DMS153 treated with DMSO at 0.1 percent for 48 hours (cell line): ENCODE results near the gene HLA-DMB.
A peak's percentile ranks its signal among the peaks of the same experiment; 100 is the strongest.
"Not testable (repeated sequence)": the region's sequence is repeated elsewhere in the genome, so short reads cannot be mapped to it uniquely, and the experiment has no call there.

Source experiments
- DNase-seq: peaks from one replicate; lab custom pipeline; 2025; ENCODE audit not compliant: unreplicated experiment; lab: John Stamatoyannopoulos, UW

Gene HLA-DMB

GRCh38 chr6:32952817-32953739, 12.2 kb upstream of the HLA-DMB start, which contains the start of gene HLA-DMA:
Gene HLA-DMA, minus strand, starts transcription at chr6:32953097. Its CDS starts 61 bp downstream, at chr6:32953036.
- DNase-seq: peak; percentile 30

DNA sequence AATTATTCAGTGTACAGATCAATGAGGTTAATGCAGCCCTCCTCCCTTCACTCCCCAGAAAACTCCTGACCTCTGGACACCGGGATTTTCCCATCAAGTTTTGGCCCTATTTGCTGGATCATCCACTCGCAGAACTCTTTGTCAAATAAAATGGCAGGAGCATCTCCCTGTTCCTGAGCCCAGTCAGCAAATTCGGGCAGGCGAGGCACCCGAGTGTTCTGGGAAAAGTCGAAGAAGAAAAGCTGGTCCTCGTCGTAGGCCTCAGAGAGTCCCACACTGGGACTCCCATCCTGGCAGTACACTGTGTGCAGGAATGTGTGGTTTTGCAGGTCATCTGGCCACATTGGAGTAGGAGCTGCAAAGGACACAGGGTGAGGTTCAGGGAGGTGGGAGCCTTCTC, 9.6 kb upstream of the HLA-DMB start:
- DNase-seq: no peak

DNA sequence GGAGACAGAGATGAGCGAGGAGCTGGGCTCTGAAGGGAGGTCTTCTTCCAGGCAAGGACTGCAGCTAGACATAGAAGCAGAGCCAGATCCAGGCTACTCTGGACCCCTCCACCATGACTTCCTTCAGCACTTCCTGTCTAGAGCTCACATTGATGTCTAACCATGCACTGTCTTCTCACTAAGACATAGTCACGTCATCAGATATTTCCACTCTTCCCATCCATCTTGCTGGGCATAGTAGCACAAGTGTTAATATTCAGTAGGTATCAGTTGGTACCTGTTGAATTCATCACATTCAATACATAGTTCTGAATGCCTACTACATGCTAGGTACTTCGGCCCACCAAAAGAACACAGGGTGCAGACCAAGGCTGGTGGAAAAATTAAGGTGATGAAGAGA, 9.2 kb upstream of the HLA-DMB start:
- no peak for DNase-seq

DNA sequence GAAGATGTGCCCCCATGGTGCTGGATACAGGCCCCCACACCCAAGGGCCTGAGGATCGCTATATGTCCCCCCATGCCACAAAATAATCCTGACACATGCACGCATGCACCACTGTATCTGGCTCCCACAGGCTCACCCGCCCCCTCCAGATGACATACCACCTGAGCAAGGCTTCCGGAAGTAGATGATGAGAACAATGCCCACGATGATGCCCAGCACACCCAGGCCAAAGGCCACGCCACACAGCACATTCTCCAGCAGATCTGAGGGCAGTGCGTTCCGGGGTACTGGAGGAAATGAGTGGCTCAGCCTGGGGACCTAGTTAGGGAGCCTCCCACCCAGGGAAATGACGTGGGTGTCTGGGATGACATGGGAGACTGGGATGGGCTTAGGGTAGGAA, 8.3 kb upstream of the HLA-DMB start:
- DNase-seq: no peak

GRCh38 chr6:32947552-32948465, 7.0 kb upstream of the HLA-DMB start:
- peak; percentile 29 for DNase-seq

- DNase-seq: no peak
Observed at GRCh38 chr6:32946893-32947292, 6.1 kb upstream of the HLA-DMB start.

GRCh38 chr6:32945953-32946352, 5.1 kb upstream of the HLA-DMB start:
- DNase-seq: no peak

DNA sequence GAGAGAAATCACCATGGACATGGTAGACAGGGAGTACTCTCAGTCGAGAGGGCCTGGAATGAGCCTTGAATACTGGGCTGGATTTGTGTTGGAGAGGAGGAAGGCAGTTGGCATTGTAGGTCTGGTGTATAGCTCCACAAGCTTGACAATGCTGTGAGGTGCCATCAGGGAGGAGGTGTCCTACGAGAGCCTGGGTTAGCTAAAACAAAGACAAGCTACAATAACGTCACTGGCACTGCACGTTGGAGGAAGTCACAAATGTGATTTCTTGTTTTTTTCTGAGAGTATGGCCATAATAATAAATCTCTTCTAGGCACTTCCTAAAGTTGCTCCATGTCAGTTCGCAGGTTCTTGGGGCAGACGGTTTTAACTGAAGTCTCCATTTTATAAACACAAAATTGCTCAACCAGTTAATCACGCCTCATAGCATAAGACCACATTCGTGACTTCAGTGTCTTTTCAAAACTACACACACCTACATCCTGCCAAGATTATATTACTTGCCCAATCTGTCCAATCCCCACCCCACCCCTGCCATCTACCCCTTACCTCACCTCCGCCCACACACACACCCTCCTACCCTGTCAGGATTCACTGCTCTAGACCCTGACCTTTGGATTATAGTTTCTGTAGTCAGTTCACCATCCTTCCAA, 4.4 kb upstream of the HLA-DMB start:
- no peak for DNase-seq

DNA sequence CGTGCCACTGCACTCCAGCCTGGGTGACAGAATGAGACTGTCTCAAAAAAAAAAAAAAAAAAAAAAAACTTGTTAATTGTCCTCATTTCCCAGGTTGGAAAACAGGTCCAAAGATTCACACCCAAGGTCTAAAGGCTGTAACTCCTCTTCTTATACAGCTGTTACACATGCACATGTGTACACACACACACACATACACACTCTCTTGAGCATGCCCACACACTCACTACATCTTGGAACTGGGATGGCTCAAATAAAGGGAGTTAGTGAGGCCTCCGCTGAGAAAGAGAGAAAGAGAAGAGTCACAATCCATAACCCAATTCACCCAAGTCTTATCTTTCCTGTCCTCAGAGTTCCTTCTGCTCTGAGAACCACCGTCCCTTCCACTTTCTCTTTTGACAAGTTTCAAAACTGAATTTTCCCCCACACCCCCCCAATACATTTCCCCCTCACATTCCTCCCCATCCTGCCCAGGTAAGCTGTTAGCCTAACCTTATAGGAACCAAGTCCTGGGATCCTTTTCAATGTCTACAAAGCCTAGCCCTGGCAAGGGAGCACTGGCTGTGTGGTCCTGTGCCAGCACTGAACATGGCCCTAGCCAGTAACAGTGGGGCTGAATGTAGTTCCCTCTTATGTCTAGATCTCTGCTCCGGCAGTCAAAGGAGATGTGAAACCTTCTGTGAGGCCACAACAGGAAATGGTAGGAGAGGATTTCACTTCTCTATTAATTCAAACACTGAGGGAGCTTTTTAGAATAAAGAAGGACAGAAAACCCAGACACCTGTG, 3.2 kb upstream of the HLA-DMB start:
- DNase-seq: no peak

DNA sequence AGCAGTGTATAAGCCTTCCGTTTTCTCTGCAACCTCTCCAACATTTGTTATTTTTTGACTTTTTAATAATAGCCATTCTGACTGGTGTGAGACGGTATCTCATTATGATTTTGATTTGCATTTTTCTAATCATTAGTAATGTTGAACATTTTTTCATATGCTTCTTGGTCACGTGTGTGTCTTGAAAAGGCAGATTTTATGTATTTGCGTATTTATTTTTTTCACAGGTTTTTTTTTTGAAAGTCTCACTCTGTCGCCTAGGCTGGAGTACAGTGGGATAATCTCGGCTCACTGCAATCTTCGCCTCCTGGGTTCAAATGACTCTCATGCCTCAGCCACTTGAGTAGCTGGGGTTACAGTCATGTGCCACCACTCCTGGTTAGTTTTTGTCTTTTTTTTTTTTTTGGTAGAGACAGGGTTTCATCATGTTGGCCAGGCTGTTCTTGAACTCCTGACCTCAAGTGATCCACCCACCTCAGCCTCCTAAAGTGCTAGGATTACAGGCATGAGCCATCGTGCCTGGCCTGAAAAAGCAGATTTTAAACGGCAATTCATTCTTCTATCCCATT, 1.8 kb upstream of the HLA-DMB start:
- DNase-seq: not testable (repeated sequence)

- DNase-seq: peak; percentile 49
Observed at GRCh38 chr6:32941214-32941768, 463 bp upstream of the HLA-DMB start.

- DNase-seq: no peak
Observed at GRCh38 chr6:32938494-32938893, 2.3 kb downstream of the HLA-DMB start.

DNA sequence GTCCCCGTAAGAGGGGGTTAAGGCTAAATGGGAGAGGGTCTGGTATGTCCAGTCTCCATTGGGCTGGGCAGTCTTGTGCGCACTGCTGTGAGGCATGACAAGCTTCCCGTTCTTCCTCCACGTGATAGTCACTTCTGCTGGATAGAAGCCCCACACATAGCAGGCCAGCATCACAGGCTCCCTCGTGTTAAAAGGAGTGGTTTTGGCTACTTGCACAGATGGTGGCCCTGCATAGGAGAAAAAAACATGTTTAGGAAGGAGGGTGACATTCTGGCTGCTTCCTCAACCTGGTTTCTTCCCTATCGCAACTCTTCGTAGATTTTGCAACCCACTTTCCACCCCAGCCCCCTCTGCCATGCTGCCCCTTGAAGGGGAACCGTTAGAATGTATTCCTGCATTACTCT, 3.6 kb downstream of the HLA-DMB start:
- DNase-seq: no peak

DNA sequence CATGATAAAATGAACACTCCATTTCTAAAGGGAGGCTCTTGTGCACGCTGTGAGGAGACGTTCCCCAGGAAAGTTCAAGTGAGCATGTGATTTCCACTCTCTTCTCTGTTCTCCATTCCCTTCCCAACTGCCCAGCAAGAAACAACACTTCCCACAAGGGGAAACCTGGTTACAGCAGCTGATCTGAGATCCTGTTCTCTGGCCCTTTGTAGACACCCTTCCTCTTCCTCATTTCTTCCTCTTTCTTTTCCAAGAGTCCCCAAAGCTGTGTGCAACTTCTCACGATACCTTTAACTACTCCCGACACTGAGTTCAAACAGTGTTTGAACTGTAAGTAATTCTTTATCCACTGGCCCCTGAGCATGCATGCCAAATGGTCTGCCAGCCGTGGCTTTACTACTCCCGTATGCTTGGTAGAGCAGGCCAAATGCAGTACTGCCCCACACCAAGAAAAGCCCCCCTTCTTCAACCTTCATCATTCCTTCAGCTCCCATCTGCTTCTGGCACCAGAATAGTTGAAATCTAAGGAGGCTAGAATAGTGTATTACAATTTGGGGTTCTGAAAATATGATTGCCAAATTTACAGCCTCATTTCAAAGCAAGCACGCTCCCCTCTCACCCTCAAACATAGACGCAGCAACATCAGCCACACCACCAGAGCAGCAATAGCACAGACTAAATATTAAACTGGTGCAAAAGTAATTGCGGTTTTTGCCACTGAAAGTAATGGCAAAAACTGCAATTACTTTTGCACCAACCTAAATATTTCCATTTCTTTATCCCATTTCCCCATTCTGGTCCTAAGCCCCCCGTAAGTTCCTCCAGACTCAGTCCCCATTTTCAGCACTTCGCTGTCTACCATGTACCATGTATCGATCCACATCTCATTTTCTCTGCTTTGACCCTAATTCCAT, 4.3 kb downstream of the HLA-DMB start:
- no peak for DNase-seq

- DNase-seq: no peak
Observed at GRCh38 chr6:32935551-32936238, 5.1 kb downstream of the HLA-DMB start.

DNA sequence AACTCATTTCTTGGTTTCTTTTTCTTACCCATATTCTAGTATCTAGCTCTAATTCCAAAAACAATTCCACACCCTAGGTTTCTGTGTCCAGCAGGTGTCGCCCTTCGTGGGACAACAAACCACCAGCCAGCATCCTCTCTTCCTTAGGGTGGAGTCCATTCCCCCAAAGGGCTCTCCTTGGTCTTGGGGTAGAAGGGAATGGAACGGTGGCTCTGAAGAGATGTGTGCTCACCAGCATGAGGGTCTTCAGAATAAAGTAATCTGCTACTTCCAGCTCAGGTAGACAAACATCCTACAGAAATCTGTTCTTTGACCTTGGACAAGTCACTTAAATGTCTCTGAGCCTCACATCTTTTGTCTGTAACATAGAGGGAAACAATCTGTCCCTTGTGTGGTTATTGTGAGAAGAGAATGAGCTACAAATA, 7.2 kb downstream of the HLA-DMB start:
- DNase-seq: peak; percentile 17

GRCh38 chr6:32932132-32932868, 8.5 kb downstream of the HLA-DMB start:
- DNase-seq: no peak
